NCI-H1436 treated with DMSO at 0.1 percent for 48 hours (cell line): Measurements from ENCODE around the gene ZBTB20.

Experiments used
- DNase-seq: peaks from one replicate; lab custom pipeline; 2025; lab: John Stamatoyannopoulos, UW

Gene ZBTB20

GRCh38 chr3:114284644-114285043, 862.4 kb downstream of the ZBTB20 start:
- no peak for DNase-seq
